ENCODE data around the gene ELL.
"Not testable (repeated sequence)": the region's sequence is repeated elsewhere in the genome, so short reads cannot be mapped to it uniquely, and the experiment has no call there.

The ELL gene

DNA sequence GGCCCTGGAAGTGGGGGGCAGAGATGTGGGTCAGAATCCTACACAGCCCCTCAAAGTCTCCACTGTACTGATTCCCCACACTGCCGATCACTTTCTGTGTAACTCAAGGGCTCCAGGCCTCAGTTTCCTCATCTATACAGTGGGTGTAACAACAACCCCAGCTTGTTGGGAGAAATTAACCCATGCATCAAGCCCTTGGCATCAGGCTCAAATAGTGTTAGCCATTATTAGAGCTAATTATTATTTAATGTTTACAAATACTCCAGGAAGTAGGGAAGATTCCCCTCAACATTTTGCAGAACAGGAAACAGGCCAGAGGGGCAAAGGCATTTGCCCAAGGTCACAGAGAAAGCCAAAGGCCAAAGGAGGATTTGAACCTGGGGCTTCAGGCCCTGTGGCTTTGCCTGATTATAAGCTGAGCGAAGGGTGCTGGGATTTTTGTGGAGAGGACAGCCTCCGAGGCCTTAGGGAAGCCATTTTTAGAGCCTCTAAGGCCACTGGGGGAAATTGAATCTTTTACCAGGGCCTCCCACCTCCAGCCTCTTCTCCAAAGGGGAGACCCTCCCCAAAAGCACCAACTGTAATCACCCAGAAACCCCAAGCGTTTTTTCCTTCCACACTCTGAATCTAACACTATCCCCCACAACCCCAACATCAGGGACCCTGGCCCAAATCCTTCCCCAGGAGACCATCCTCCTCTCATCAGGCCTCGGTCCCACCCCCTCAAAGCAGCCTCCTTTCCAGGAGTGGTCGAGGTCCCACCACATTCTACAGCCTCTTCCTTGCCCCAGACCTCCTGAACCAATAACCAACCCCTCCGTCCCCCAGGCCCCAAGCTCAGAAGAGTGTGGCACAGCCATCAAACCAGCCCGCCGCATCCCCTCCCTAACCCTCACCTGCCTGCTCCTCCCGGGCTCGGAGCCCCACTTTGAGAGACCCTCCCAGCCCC lies 20.4 kb upstream of the ELL start:
- Histone ChIP-seq H3K4me3 (ENCODE audit: low read length) (peak overlapping the region; percentile 89), H3K9me3 (ENCODE audit: control insufficient read depth, low read length) (no peaks in the 10 kb centered on the region), H3K27me3 (replicated peaks; ENCODE audit: control insufficient read depth, insufficient read depth, low read length) (no peaks in the 10 kb centered on the region), H3K4me1 (ENCODE audit: control insufficient read depth, insufficient read depth, low read length) (peaks cover 19% of the 10 kb centered on the region), H3K36me3 (ENCODE audit: control insufficient read depth, insufficient read depth, low read length, severe bottlenecking) (peaks cover 32% of the 10 kb centered on the region), H3K9ac (ENCODE audit: low read length) (peak overlapping the region; percentile 91)
- DNase-seq (ENCODE audit: low read depth): peak; percentile 16

DNA sequence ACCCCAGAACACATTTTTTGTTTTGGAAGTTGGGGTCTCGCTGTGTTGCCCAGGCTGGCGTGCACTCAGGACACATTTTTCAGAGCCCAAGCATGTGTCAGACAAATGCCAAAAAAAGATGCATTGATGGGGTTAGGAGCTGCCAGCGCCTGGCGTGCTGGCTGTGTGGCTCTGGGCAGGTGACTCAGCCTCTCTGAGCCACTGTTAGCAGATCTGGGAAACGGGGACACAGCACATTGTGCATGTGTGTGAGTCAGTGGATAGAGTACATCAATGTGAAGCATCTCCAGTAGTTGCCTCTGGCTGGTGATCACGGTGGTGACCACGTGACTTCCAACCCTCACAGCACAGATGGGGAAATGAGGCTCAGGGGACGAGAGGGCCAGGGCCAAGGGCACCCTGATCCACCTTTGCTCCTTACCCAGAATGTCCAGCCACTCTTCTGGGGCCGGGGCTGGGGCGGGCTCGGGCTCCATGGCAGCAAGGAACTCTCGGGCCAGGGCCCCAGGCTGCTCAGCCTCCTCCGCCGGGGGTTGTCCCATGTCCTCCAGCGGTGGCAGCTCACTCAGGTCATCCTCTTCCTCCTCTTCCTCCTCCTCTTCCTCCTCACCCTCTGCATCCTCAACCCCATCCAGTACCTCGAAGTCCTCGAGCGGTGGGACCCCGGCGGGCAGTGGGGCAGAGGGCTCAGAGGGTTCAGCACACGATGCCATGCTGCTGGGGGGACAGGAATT lies 19.6 kb upstream of the ELL start:
- no peaks in the 10 kb centered on the region for H3K9me3 ChIP-seq (ENCODE audit: control insufficient read depth, low read length)
- H3K36me3 ChIP-seq (ENCODE audit: control insufficient read depth, insufficient read depth, low read length, severe bottlenecking): peaks cover 38% of the 10 kb centered on the region
- H3K9ac ChIP-seq (ENCODE audit: low read length): peak overlapping the region; percentile 91
- no peak overlapping the region for H3K4me3 ChIP-seq (ENCODE audit: low read length)
- H3K4me1 ChIP-seq (ENCODE audit: control insufficient read depth, insufficient read depth, low read length): peaks cover 19% of the 10 kb centered on the region
- no peaks in the 10 kb centered on the region for H3K27me3 ChIP-seq (replicated peaks; ENCODE audit: control insufficient read depth, insufficient read depth, low read length)
- no peak for DNase-seq (ENCODE audit: low read depth)

- DNase-seq (ENCODE audit: low read depth); H3K27me3 ChIP-seq (replicated peaks; ENCODE audit: control insufficient read depth, insufficient read depth, low read length); H3K9ac ChIP-seq (ENCODE audit: low read length); H3K9me3 ChIP-seq (ENCODE audit: control insufficient read depth, low read length); H3K4me3 ChIP-seq (ENCODE audit: low read length): not testable (repeated sequence)
- Histone ChIP-seq H3K4me1 (ENCODE audit: control insufficient read depth, insufficient read depth, low read length) (peaks cover 19% of the 10 kb centered on the region), H3K36me3 (ENCODE audit: control insufficient read depth, insufficient read depth, low read length, severe bottlenecking) (peaks cover 46% of the 10 kb centered on the region)
Observed at GRCh38 chr19:18540200-18540599, 18.3 kb upstream of the ELL start.

DNA sequence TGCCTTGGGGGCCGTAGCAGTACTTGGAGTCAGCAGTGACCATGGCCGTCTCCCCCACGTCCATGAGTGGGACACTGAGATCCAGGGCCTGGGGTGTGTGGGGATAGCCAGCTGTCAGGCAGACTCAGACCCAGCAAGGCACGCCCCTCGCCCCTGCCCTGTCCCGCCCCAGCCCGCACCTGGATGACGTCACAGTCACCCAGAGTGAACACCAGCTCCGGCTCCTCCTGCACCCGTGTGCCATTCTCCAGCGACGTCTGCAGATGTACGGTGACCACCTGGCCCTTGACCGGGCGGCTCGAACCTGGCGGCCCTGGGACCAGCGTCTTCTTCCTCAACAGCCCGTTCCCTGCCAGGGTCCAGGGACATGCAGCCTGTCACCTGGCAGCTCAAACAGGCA lies 17.5 kb upstream of the ELL start:
- H3K36me3 ChIP-seq (ENCODE audit: control insufficient read depth, insufficient read depth, low read length, severe bottlenecking): peaks cover 46% of the 10 kb centered on the region
- H3K4me1 ChIP-seq (ENCODE audit: control insufficient read depth, insufficient read depth, low read length): peaks cover 18% of the 10 kb centered on the region
- no peaks in the 10 kb centered on the region for H3K27me3 ChIP-seq (replicated peaks; ENCODE audit: control insufficient read depth, insufficient read depth, low read length)
- H3K4me3 ChIP-seq (ENCODE audit: low read length): no peak overlapping the region
- no peak overlapping the region for H3K9ac ChIP-seq (ENCODE audit: low read length)
- no peak for DNase-seq (ENCODE audit: low read depth)
- H3K9me3 ChIP-seq (ENCODE audit: control insufficient read depth, low read length): no peaks in the 10 kb centered on the region

- no peaks in the 10 kb centered on the region for H3K9me3 ChIP-seq (ENCODE audit: control insufficient read depth, low read length)
- no peak overlapping the region for H3K4me3 ChIP-seq (ENCODE audit: low read length)
- no peak overlapping the region for H3K9ac ChIP-seq (ENCODE audit: low read length)
- no peaks in the 10 kb centered on the region for H3K27me3 ChIP-seq (replicated peaks; ENCODE audit: control insufficient read depth, insufficient read depth, low read length)
- H3K4me1 ChIP-seq (ENCODE audit: control insufficient read depth, insufficient read depth, low read length): peaks cover 11% of the 10 kb centered on the region
- no peak for DNase-seq (ENCODE audit: low read depth)
- H3K36me3 ChIP-seq (ENCODE audit: control insufficient read depth, insufficient read depth, low read length, severe bottlenecking): peaks cover 46% of the 10 kb centered on the region
Observed at GRCh38 chr19:18538115-18538514, 16.2 kb upstream of the ELL start.

- Histone ChIP-seq H3K4me3 (ENCODE audit: low read length) (no peak overlapping the region), H3K4me1 (ENCODE audit: control insufficient read depth, insufficient read depth, low read length) (peaks cover 11% of the 10 kb centered on the region), H3K9me3 (ENCODE audit: control insufficient read depth, low read length) (no peaks in the 10 kb centered on the region), H3K27me3 (replicated peaks; ENCODE audit: control insufficient read depth, insufficient read depth, low read length) (no peaks in the 10 kb centered on the region), H3K36me3 (ENCODE audit: control insufficient read depth, insufficient read depth, low read length, severe bottlenecking) (peaks cover 53% of the 10 kb centered on the region), H3K9ac (ENCODE audit: low read length) (no peak overlapping the region)
- no peak for DNase-seq (ENCODE audit: low read depth)
Observed at GRCh38 chr19:18537431-18537830, 15.6 kb upstream of the ELL start.

DNA sequence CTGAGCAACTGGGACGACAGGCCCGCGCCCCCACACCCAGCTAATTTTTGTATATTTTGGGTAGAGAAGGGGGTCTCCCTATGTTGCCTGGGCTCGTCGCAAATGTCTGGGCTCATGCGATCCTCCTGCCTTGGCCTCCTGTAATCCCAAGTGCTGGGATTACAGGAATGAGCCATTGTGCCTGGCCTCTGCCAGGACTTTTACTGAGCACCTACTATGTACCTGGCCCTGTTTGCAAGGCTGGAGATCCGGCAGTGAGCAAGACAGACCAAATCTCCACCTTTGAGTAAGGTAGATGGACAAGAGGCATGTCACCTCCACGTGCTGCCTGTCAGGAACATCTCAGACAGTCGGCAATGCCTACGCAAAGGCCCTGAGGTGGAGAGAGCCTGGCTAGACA lies 14.6 kb upstream of the ELL start:
- Histone ChIP-seq H3K4me3 (ENCODE audit: low read length) (no peak overlapping the region), H3K9ac (ENCODE audit: low read length) (no peak overlapping the region), H3K4me1 (ENCODE audit: control insufficient read depth, insufficient read depth, low read length) (peaks cover 2% of the 10 kb centered on the region), H3K9me3 (ENCODE audit: control insufficient read depth, low read length) (no peaks in the 10 kb centered on the region), H3K27me3 (replicated peaks; ENCODE audit: control insufficient read depth, insufficient read depth, low read length) (no peaks in the 10 kb centered on the region), H3K36me3 (ENCODE audit: control insufficient read depth, insufficient read depth, low read length, severe bottlenecking) (peaks cover 58% of the 10 kb centered on the region)
- no peak for DNase-seq (ENCODE audit: low read depth)

- Histone ChIP-seq H3K27me3 (replicated peaks; ENCODE audit: control insufficient read depth, insufficient read depth, low read length) (no peaks in the 10 kb centered on the region), H3K9me3 (ENCODE audit: control insufficient read depth, low read length) (no peaks in the 10 kb centered on the region), H3K9ac (ENCODE audit: low read length) (no peak overlapping the region), H3K4me1 (ENCODE audit: control insufficient read depth, insufficient read depth, low read length) (no peaks in the 10 kb centered on the region), H3K36me3 (ENCODE audit: control insufficient read depth, insufficient read depth, low read length, severe bottlenecking) (peaks cover 39% of the 10 kb centered on the region), H3K4me3 (ENCODE audit: low read length) (no peak overlapping the region)
- DNase-seq (ENCODE audit: low read depth): no peak
Observed at GRCh38 chr19:18533058-18533457, 11.2 kb upstream of the ELL start.

GRCh38 chr19:18532168-18532890 lies 10.5 kb upstream of the ELL start:
- Histone ChIP-seq H3K27me3 (replicated peaks; ENCODE audit: control insufficient read depth, insufficient read depth, low read length) (no peaks in the 10 kb centered on the region), H3K36me3 (ENCODE audit: control insufficient read depth, insufficient read depth, low read length, severe bottlenecking) (peaks cover 31% of the 10 kb centered on the region), H3K9ac (ENCODE audit: low read length) (no peak overlapping the region), H3K9me3 (ENCODE audit: control insufficient read depth, low read length) (no peaks in the 10 kb centered on the region), H3K4me3 (ENCODE audit: low read length) (no peak overlapping the region), H3K4me1 (ENCODE audit: control insufficient read depth, insufficient read depth, low read length) (no peaks in the 10 kb centered on the region)
- DNase-seq (ENCODE audit: low read depth): no peak

GRCh38 chr19:18531485-18531884 lies 9.6 kb upstream of the ELL start:
- Histone ChIP-seq H3K9me3 (ENCODE audit: control insufficient read depth, low read length) (no peaks in the 10 kb centered on the region), H3K27me3 (replicated peaks; ENCODE audit: control insufficient read depth, insufficient read depth, low read length) (no peaks in the 10 kb centered on the region), H3K4me3 (ENCODE audit: low read length) (no peak overlapping the region), H3K9ac (ENCODE audit: low read length) (no peak overlapping the region), H3K4me1 (ENCODE audit: control insufficient read depth, insufficient read depth, low read length) (no peaks in the 10 kb centered on the region), H3K36me3 (ENCODE audit: control insufficient read depth, insufficient read depth, low read length, severe bottlenecking) (peaks cover 25% of the 10 kb centered on the region)
- DNase-seq (ENCODE audit: low read depth): no peak

GRCh38 chr19:18529782-18530181 lies 7.9 kb upstream of the ELL start:
- Histone ChIP-seq H3K4me3 (ENCODE audit: low read length) (no peak overlapping the region), H3K9me3 (ENCODE audit: control insufficient read depth, low read length) (no peaks in the 10 kb centered on the region), H3K36me3 (ENCODE audit: control insufficient read depth, insufficient read depth, low read length, severe bottlenecking) (peaks cover 16% of the 10 kb centered on the region), H3K4me1 (ENCODE audit: control insufficient read depth, insufficient read depth, low read length) (no peaks in the 10 kb centered on the region), H3K9ac (ENCODE audit: low read length) (no peak overlapping the region), H3K27me3 (replicated peaks; ENCODE audit: control insufficient read depth, insufficient read depth, low read length) (no peaks in the 10 kb centered on the region)
- DNase-seq (ENCODE audit: low read depth): no peak
